ENCODE measurements around the gene IFT22.
"Not testable (repeated sequence)": the region's sequence is repeated elsewhere in the genome, so short reads cannot be mapped to it uniquely, and the experiment has no call there.

IFT22 gene

DNA sequence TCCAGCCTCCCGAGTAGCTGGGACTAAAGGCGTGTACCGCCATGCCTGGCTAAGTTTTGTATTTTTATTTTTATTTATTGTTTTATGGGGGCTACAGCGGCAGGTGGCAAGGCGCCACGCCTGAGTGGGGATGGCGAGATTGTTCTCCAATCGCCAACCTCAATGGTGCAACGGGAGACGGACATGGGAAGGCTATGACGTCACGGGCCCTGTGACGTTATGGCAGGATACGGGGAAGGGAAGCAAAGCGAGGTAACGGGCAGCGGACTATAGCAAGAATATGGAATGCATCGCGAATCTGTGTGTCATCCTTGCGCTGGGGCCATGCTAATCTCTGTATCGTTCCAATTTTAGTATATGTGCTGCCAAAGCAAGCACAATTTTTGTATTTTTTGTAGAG is 51.9 kb downstream of the IFT22 start:
- Histone ChIP-seq H3K79me2 (ENCODE audit: low read length) (no peaks in the 10 kb centered on the region), H3K27me3 (ENCODE audit: low read depth, low read length) (0 out of 2 replicates have a peak, but pooled peaks cover 2% of the 10 kb centered on the region), H3K9me3 (ENCODE audit: insufficient read depth, low read length) (no peaks in the 10 kb centered on the region), H3K9ac (ENCODE audit: low read length) (no peak overlapping the region), H3K36me3 (replicated peaks; ENCODE audit: low read depth, low read length) (no peaks in the 10 kb centered on the region), H3K4me3 (ENCODE audit: low read length) (no peak overlapping the region), H2AFZ (ENCODE audit: low read depth, low read length) (no peak overlapping the region), H3K4me1 (ENCODE audit: low read length) (no peaks in the 10 kb centered on the region), H3K27ac (ENCODE audit: low read length) (no peak overlapping the region), H3K4me2 (ENCODE audit: low read length) (no peak overlapping the region), H4K20me1 (ENCODE audit: insufficient read depth, low read length) (no peaks in the 10 kb centered on the region)
- TF ChIP-seq, protein P1, sequence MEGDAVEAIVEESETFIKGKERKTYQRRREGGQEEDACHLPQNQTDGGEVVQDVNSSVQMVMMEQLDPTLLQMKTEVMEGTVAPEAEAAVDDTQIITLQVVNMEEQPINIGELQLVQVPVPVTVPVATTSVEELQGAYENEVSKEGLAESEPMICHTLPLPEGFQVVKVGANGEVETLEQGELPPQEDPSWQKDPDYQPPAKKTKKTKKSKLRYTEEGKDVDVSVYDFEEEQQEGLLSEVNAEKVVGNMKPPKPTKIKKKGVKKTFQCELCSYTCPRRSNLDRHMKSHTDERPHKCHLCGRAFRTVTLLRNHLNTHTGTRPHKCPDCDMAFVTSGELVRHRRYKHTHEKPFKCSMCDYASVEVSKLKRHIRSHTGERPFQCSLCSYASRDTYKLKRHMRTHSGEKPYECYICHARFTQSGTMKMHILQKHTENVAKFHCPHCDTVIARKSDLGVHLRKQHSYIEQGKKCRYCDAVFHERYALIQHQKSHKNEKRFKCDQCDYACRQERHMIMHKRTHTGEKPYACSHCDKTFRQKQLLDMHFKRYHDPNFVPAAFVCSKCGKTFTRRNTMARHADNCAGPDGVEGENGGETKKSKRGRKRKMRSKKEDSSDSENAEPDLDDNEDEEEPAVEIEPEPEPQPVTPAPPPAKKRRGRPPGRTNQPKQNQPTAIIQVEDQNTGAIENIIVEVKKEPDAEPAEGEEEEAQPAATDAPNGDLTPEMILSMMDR (IDR thresholded peaks at IDR 0.05; ENCODE audit: low read depth, low read length) = no peak
- TF ChIP-seq EZH2phosphoT487 (IDR thresholded peaks at IDR 0.05; ENCODE audit: low read depth) = no peak

DNA sequence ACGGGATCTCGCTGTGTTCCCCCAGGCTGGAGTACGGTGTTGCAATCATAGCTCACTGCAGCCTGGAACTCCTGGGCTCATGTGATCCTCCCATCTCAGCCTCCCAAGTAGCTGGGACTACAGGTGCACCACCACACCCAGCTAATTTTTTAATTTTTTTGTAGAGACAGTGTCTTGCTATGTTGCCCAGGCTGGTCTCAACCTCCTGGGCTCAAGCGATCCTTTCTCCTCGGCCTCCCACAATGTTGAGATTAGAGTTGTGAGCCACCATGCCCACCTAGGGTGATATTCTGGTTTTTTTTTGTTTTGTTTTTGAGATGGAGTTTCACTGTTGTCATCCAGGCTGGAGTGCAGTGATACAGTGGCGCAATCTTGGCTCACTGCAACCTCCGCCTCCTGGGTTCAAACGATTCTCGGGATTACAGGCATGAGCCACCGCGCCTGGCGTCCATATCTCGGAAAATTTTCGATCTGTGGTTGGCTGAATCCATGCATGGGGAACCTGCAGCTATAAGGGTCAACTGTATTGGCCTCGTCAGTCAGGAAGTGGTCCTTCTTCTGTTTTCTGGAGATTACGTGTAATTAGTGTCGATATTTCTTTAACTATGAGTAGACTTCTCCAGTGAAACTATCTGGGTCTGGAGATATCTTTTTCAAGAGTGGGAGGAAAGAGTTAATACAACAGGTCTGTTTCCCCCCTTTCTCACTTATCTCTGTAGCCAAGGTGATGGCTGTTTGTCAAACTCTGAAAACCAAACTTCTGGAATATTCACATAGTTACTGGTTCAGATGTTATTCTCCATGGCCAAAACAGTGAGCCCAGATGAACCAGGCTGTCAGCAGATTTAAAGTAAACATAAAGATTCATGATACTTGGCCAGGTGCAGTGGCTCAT is 55.7 kb downstream of the IFT22 start:
- no peaks in the 10 kb centered on the region for H3K27me3 ChIP-seq (ENCODE audit: low read depth, low read length)
- no peak overlapping the region for H2AFZ ChIP-seq (ENCODE audit: low read depth, low read length)

DNA sequence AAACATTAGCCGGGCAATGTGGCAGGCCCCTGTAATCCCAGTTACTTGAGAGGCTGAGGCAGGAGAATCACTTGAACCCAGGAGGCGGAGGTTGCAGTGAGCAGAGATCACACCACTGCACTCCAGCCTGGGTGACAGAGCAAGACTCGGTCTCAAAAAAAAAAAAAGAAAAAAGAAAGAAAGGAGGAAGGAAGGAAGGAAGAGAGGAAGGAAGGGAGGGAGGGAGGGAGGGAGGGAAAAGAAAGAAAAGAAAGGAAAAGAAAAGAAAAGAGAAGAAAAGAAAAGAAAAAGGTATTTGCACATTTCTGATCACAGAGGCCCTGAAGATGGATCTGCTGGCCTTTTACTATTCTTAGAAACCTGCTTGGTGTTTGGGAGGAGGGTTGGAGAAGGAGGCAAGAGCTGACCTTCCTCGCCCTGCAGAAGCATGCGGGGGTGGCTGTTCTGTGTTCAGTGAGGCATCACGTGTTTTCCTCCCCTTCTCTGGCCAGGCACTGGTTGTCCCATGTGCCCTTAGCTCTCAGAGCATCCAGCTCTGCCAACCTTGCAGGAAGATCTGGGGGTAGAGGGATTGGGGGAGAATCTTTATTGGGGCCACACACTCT is 57.4 kb downstream of the IFT22 start:
- not testable (repeated sequence) for H3K4me1 ChIP-seq (ENCODE audit: low read length); H3K27ac ChIP-seq (ENCODE audit: low read length); H3K79me2 ChIP-seq (ENCODE audit: low read length); H3K27me3 ChIP-seq (ENCODE audit: low read depth, low read length); H3K9ac ChIP-seq (ENCODE audit: low read length); H2AFZ ChIP-seq (ENCODE audit: low read depth, low read length); H3K9me3 ChIP-seq (ENCODE audit: insufficient read depth, low read length); H3K4me3 ChIP-seq (ENCODE audit: low read length); H3K4me2 ChIP-seq (ENCODE audit: low read length); H4K20me1 ChIP-seq (ENCODE audit: insufficient read depth, low read length); H3K36me3 ChIP-seq (replicated peaks; ENCODE audit: low read depth, low read length)

More for the DNA sequence above, 55.7 kb downstream of the IFT22 start:
- H3K36me3 ChIP-seq (replicated peaks; ENCODE audit: low read depth, low read length) = no peaks in the 10 kb centered on the region
- no peaks in the 10 kb centered on the region for H4K20me1 ChIP-seq (ENCODE audit: insufficient read depth, low read length)
- H3K9ac ChIP-seq (ENCODE audit: low read length) = no peak overlapping the region
- H3K4me2 ChIP-seq (ENCODE audit: low read length) = no peak overlapping the region
- no peaks in the 10 kb centered on the region for H3K4me1 ChIP-seq (ENCODE audit: low read length)
- no peak overlapping the region for H3K4me3 ChIP-seq (ENCODE audit: low read length)
- TF ChIP-seq, protein P1 (IDR thresholded peaks at IDR 0.05; ENCODE audit: low read depth, low read length) = no peak
- no peak for TF ChIP-seq EZH2phosphoT487 (IDR thresholded peaks at IDR 0.05; ENCODE audit: low read depth)
- no peaks in the 10 kb centered on the region for H3K79me2 ChIP-seq (ENCODE audit: low read length)
- H3K27ac ChIP-seq (ENCODE audit: low read length) = no peak overlapping the region
- H3K9me3 ChIP-seq (ENCODE audit: insufficient read depth, low read length) = no peaks in the 10 kb centered on the region

All from OCI-LY3 (cell line).